Measurements from ENCODE around the gene ANKRD13A. TPM values are rescaled to one million over a fixed set of nuclear protein-coding genes. Genes with fewer than 3 reads are reported as not detected.

ANKRD13A gene
- total and polyA plus RNA-seq, 2 of the 13 experiments (the other 11 are each of a cell fraction or from before 2014, with no cell fraction given) = 34.1 to 41.6 TPM

GRCh38 chr12:110048242-110049027 lies 49.2 kb downstream of the ANKRD13A start, which contains the start of gene C12orf76 (continued):
- TF ChIP-seq JDP2 (CRISPR knock-in tag; IDR thresholded peaks at IDR 0.05; ENCODE audit: borderline replicate concordance) (no peak; the same call in 1 of the 2 replicates), PAX8 (CRISPR knock-in tag; IDR thresholded peaks at IDR 0.05; ENCODE audit: borderline replicate concordance) (no peak), RBFOX2 (IDR thresholded peaks at IDR 0.05; ENCODE audit: low read depth, low read length) (peak; percentile 94), NONO (IDR thresholded peaks at IDR 0.05) (no peak), NONO (CRISPR knock-in tag; conservative IDR thresholded peaks at IDR 0.05) (peak; percentile 85), MTERF4 (CRISPR knock-in tag; IDR thresholded peaks at IDR 0.05) (peak; percentile 74), ZFP36L2 (CRISPR knock-in tag; IDR thresholded peaks at IDR 0.05) (no peak), CREM (IDR thresholded peaks at IDR 0.05) (peak; percentile 76), CREM (CRISPR knock-in tag; IDR thresholded peaks at IDR 0.05) (no peak), ARNTL (CRISPR knock-in tag; IDR thresholded peaks at IDR 0.05) (peak; percentile 48; the same call in 1 of the 2 replicates), ZKSCAN8 (CRISPR knock-in tag; IDR thresholded peaks at IDR 0.05; ENCODE audit: borderline replicate concordance) (0 out of 2 replicates have a peak, but pooled peaks have one; percentile 51), ZIK1 (CRISPR knock-in tag; IDR thresholded peaks at IDR 0.05; ENCODE audit: borderline replicate concordance, low read depth) (no peak), ZMAT5 (CRISPR knock-in tag; IDR thresholded peaks at IDR 0.05; ENCODE audit: borderline replicate concordance, low read depth) (no peak), ZNF709 (CRISPR knock-in tag; IDR thresholded peaks at IDR 0.05) (peak; percentile 44; the same call in 1 of the 2 replicates), TGIF2 (CRISPR knock-in tag; IDR thresholded peaks at IDR 0.05) (peak; percentile 94; the same call in 1 of the 2 replicates), MYNN (CRISPR knock-in tag; IDR thresholded peaks at IDR 0.05; ENCODE audit: low read depth) (peak; percentile 53; the same call in 1 of the 2 replicates), PAF1 (CRISPR knock-in tag; IDR thresholded peaks at IDR 0.05) (no peak), POLR2G (IDR thresholded peaks at IDR 0.05; ENCODE audit: low read depth, low read length) (peak; percentile 87), ZZZ3 (CRISPR knock-in tag; IDR thresholded peaks at IDR 0.05; ENCODE audit: borderline replicate concordance) (peak; percentile 58; the same call in 1 of the 2 replicates), FOXK1 (CRISPR knock-in tag; IDR thresholded peaks at IDR 0.05; ENCODE audit: borderline replicate concordance, low read depth) (peak; percentile 83; the same call in 1 of the 2 replicates), ZFP90 (CRISPR knock-in tag; IDR thresholded peaks at IDR 0.05; ENCODE audit: borderline replicate concordance) (peak; percentile 93), FOXA1 (IDR thresholded peaks at IDR 0.05) (no peak), FOXA1 (CRISPR knock-in tag; IDR thresholded peaks at IDR 0.05) (peak; percentile 51; the same call in 1 of the 2 replicates), ZNF124 (CRISPR knock-in tag; IDR thresholded peaks at IDR 0.05) (peak; percentile 89; the same call in 1 of the 2 replicates), RXRB (CRISPR knock-in tag; IDR thresholded peaks at IDR 0.05; ENCODE audit: borderline replicate concordance) (peak; percentile 69), ZNF343 (CRISPR knock-in tag; IDR thresholded peaks at IDR 0.05) (no peak), SRY (CRISPR knock-in tag; IDR thresholded peaks at IDR 0.05) (0 out of 2 replicates have a peak, but pooled peaks have one; percentile 72), ETV6 (CRISPR knock-in tag; conservative IDR thresholded peaks at IDR 0.05) (no peak), ZNF768 (CRISPR knock-in tag; IDR thresholded peaks at IDR 0.05) (peak; percentile 72; the same call in 1 of the 2 replicates), ZNF674 (CRISPR knock-in tag; IDR thresholded peaks at IDR 0.05; ENCODE audit: low read depth) (no peak), PTBP1 (IDR thresholded peaks at IDR 0.05; ENCODE audit: low read depth, low read length, poor library complexity, severe bottlenecking) (no peak)

Measured in HepG2 (cell line).